Omental fat pad (tissue), 4 donors: ENCODE measurements around the gene TMEM217. TPM values are rescaled to one million over a fixed set of nuclear protein-coding genes. Genes with fewer than 3 reads are reported as not detected.

Experiments
- ATAC-seq: fragments of 150-250 bp; one replicate; pipeline ENCODE4 v1.9.1; 2016; ENCODE audit warnings: mild to moderate bottlenecking, moderate library complexity; ENCODE audit not compliant: low FRiP score
- DNase-seq: peaks from one replicate; pipeline ENCODE4 v3.0.0-alpha.2; 2019; ENCODE audit warnings: low spot score
- total RNA-seq, 4 donors: library from RNA; depleted of rRNA; stranded (reverse); fragments of >200 nt; gene quantifications; one replicate each; pipeline ENCODE4 v1.1.0, GENCODE V29; 2016
- TF ChIP-seq, protein P1 (sequence below), 3 donors: fragments of 450-650 bp; IDR thresholded peaks; one replicate each; pipeline ENCODE4 v1.5.1; 2016 to 2017; ENCODE audit warnings: antibody characterized with exemption in 3 of 3, mild to moderate bottlenecking in 3 of 3, moderate library complexity in 2 of 3

Gene TMEM217
- total RNA-seq, 4 donors from 2014 or later: 1.1 to 4.7 (median 2.7) TPM

DNA sequence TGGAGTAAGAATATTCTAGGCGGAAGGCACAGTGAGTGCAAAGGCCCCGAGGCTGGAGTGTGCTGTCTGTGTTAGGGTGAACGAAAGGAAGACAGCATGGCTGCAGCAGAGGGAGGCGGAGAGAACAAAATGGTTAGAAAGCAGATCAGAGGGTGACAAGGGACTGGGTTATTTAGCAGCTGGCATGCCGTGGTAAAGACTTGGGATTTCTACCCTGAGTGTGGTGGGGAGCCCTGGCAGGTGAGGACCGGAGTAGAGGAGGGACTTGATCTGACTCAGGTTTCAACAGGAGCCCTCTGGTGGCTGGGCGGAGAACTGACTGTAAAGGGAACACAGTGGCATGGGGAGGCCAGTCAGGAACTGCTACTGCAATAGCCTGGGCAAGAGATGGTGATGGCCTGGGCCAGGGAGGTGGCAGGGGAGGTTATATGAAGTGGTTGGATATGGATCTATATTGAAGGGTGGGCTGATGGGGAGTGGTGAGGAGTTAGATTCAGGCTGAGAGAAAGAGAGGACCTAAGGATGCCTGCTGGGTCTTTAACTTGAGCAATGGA is 50.0 kb downstream of the TMEM217 start:
- TF ChIP-seq, protein P1, sequence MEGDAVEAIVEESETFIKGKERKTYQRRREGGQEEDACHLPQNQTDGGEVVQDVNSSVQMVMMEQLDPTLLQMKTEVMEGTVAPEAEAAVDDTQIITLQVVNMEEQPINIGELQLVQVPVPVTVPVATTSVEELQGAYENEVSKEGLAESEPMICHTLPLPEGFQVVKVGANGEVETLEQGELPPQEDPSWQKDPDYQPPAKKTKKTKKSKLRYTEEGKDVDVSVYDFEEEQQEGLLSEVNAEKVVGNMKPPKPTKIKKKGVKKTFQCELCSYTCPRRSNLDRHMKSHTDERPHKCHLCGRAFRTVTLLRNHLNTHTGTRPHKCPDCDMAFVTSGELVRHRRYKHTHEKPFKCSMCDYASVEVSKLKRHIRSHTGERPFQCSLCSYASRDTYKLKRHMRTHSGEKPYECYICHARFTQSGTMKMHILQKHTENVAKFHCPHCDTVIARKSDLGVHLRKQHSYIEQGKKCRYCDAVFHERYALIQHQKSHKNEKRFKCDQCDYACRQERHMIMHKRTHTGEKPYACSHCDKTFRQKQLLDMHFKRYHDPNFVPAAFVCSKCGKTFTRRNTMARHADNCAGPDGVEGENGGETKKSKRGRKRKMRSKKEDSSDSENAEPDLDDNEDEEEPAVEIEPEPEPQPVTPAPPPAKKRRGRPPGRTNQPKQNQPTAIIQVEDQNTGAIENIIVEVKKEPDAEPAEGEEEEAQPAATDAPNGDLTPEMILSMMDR (IDR thresholded peaks at IDR 0.05): peak in 1 of 3 donors; percentile 87
- DNase-seq (peak; percentile 91), ATAC-seq (peak; percentile 50)

DNA sequence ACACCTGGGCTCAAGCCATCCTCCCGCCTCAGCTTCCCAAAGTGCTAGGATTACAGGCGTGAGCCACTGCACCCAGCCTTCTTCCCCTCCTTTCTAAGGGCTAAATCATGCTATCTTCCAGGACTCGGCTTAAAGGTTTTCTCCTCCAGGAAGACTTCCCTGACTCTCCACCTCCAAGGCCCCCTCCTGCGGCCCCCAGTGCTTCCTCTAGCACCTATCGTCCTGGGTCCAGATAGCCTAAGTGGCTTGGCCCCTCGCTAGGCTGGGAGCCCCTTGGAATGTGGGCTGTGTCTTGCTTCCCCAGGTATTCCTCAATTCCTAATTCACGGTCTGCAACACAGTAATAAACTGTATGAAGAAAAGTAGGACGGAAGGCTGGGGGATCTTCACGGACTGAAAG is 51.3 kb downstream of the TMEM217 start:
- DNase-seq: no peak
- TF ChIP-seq, protein P1 (IDR thresholded peaks at IDR 0.05): no peak
- no peak for ATAC-seq

DNA sequence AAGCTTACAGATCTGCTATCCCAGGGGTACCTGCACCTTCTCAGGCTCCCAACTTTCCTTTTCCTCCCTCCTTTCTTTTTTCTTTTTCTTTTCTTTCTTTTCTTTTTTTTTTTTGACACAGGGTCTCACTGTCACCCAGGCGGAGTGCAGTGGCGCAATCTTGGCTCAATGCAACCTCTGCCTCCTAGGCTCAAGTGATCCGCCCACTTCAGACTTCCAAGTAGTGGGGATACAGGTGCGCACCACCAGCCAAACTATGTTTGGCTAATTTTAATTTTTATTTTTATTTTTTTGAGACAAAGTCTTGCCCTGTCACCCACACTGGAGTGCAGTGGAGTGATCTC is 52.0 kb downstream of the TMEM217 start:
- DNase-seq (no peak), ATAC-seq (no peak)
- TF ChIP-seq, protein P1 (IDR thresholded peaks at IDR 0.05): no peak

DNA sequence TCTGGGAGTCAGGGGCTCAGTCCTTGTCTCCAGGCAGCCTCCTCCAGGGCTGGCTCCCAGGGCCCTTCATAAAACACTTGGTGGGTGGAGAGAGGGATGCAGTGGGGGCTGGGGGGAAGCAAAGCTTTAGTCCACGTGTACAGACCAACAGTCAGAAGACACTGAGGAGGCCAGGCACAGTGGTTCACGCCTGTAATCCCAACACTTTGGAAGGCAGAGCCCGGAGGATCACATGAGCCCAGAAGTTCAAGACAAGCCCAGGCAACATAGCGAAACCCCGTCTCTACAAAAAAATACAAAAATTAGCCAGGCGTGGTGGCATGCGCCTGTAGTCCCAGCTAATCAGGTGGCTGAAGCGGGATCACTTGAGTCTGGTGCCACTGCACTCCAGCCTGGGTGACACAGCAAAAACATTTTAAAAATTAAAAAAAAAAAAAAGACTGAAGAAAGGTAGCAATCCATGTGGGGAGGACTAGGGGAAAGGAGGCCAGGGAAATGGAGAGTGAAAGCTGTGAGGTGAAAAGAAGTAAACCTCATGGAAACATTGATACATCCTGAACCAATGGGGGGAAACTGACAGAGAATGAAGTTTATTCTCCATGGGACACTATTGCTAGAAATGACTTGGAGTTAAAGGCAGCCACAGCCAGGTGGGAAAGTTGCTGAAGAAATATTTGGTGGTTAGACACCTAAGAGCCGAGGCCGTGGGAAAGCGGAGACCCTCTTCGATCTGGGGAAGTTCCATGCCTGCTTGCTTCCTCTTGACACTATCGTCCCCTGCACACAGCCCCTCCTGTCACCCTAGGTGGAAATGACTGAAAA is 52.6 kb downstream of the TMEM217 start:
- no peak for DNase-seq
- ATAC-seq: no peak
- TF ChIP-seq, protein P1 (IDR thresholded peaks at IDR 0.05): no peak

DNA sequence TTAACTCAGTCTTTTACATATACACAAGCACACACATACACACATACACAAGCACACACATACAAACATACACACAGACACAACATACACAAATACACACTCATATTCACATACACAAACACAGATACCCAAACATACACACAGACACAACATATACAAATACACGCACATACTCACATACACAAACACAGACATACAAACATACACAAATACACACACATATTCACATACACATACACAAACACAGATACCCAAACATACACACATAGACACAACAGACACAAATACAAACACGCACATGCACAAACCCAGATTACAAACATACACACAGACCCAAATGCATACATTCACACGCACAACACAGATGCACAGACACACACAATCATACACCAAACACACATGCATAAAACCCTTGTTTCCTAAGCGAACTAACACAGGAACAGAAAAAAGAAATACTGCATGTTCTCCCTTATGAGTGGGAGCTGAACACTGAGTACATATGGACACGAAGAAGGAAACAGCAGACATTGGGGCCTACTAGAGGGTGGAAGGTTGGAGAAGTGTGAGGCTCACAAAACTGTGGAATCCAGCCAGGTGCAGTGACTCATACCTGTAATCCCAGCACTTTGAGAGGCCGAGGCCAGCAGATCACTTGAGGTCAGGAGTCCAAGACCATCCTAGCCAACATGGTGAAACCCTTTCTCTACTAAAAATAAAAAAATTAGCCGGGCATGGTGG is 53.8 kb downstream of the TMEM217 start:
- ATAC-seq (no peak), DNase-seq (no peak)
- TF ChIP-seq, protein P1 (IDR thresholded peaks at IDR 0.05): no peak

DNA sequence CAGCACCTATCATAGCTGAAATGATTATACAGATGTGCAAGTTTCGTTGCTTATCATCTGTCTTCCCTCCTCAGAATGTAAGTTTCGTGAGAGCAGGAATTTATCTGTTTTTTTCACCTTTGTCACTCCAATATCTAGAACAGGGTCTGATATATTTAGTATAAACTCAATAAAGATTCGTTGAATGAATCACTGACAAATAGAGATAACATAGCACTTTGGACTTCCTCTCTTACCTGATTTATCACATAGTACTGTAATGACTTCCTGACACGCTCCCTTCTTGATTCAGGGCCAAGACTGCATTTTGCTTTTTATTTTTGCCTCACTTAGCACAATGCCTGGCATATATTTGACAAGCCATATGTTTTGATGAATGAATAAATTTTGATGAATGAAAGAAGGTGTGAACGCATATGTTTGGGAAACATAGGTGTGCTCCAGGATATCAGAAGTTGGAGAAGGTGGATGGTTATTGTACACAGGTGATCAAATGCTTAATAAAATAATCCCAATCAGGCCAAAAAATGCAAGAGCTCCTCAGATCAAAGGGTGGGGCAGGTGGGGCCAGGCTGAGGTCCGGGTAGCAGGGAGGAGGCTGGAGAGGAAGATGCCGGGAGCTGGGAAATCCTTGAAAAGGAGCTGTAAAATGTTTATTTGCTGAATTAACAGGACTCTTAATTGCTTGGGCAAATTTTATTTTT is 55.0 kb downstream of the TMEM217 start:
- DNase-seq: no peak
- TF ChIP-seq, protein P1 (IDR thresholded peaks at IDR 0.05): no peak
- ATAC-seq: no peak
